Effector memory CD4-positive, alpha-beta T cell (primary cell): ENCODE results near the gene NBPF15.
"Not testable (repeated sequence)": the region's sequence is repeated elsewhere in the genome, so short reads cannot be mapped to it uniquely, and the experiment has no call there.

Experiments
- DNase-seq, 3 donors: peaks; one replicate each; pipeline ENCODE4 v3.0.0-alpha.2; 2020
- H3K27ac ChIP-seq: 2 replicates; pipeline ENCODE4 v1.7.0; 2013; ENCODE audit warnings: mild to moderate bottlenecking, low read length, moderate library complexity; ENCODE audit not compliant: insufficient read depth, poor library complexity, severe bottlenecking
- H3K27me3 ChIP-seq: replicated peaks from 2 replicates; pipeline ENCODE4 v1.7.0; 2013; ENCODE audit warnings: mild to moderate bottlenecking, low read length; ENCODE audit not compliant: insufficient read depth, control insufficient read depth, poor library complexity, severe bottlenecking
- H3K36me3 ChIP-seq: 2 replicates; pipeline ENCODE4 v1.7.0; 2013; ENCODE audit warnings: mild to moderate bottlenecking, low read length, moderate library complexity; ENCODE audit not compliant: control insufficient read depth, insufficient read depth
- H3K4me1 ChIP-seq: 2 replicates; pipeline ENCODE4 v1.7.0; 2013; ENCODE audit warnings: low read length, mild to moderate bottlenecking; ENCODE audit not compliant: control insufficient read depth, insufficient read depth, poor library complexity, severe bottlenecking
- H3K4me3 ChIP-seq: 2 replicates; pipeline ENCODE4 v1.7.0; 2013; ENCODE audit warnings: low read length, low read depth, mild to moderate bottlenecking; ENCODE audit not compliant: insufficient read depth, poor library complexity, severe bottlenecking
- H3K9me3 ChIP-seq: 2 replicates; pipeline ENCODE4 v1.7.0; 2013; ENCODE audit warnings: mild to moderate bottlenecking, low read length, moderate library complexity; ENCODE audit not compliant: control insufficient read depth

Gene NBPF15

GRCh38 chr1:144460686-144461085, 783 bp downstream of the NBPF15 start:
- not testable (repeated sequence) for H3K4me1 ChIP-seq, H3K36me3 ChIP-seq, H3K27me3 ChIP-seq, H3K9me3 ChIP-seq
- Histone ChIP-seq H3K27ac (peak overlapping the region; percentile 25), H3K4me3 (peak overlapping the region; percentile 58)
- peak in 1 of 3 donors; percentile 21 for DNase-seq

GRCh38 chr1:144442402-144442801, 19.1 kb downstream of the NBPF15 start:
- not testable (repeated sequence) for H3K27ac ChIP-seq, H3K4me1 ChIP-seq, H3K27me3 ChIP-seq, H3K4me3 ChIP-seq, H3K36me3 ChIP-seq, H3K9me3 ChIP-seq, DNase-seq

GRCh38 chr1:144439737-144440136, 21.7 kb downstream of the NBPF15 start:
- H3K9me3 ChIP-seq, H3K4me3 ChIP-seq, H3K4me1 ChIP-seq, H3K27me3 ChIP-seq, H3K36me3 ChIP-seq, DNase-seq, H3K27ac ChIP-seq: not testable (repeated sequence)

- Histone ChIP-seq H3K4me3 (peak overlapping the region; percentile 49), H3K27ac (peak overlapping the region; percentile 45)
- H3K9me3 ChIP-seq, H3K27me3 ChIP-seq, H3K4me1 ChIP-seq, H3K36me3 ChIP-seq: not testable (repeated sequence)
- peak; percentile 46 to 58 (median 55) for DNase-seq
Observed at GRCh38 chr1:144418891-144419694, 42.4 kb downstream of the NBPF15 start.

- peak overlapping the region; percentile 78 for H3K27ac ChIP-seq
- not testable (repeated sequence) for H3K4me1 ChIP-seq, H3K27me3 ChIP-seq, DNase-seq, H3K9me3 ChIP-seq, H3K36me3 ChIP-seq
- peak overlapping the region; percentile 50 for H3K4me3 ChIP-seq
Observed at GRCh38 chr1:144413404-144414118, 47.9 kb downstream of the NBPF15 start.

- Histone ChIP-seq H3K4me3 (peak overlapping the region; percentile 53), H3K27ac (peak overlapping the region; percentile 78)
- peak; percentile 75 to 84 (median 77) for DNase-seq
- not testable (repeated sequence) for H3K9me3 ChIP-seq, H3K36me3 ChIP-seq, H3K4me1 ChIP-seq, H3K27me3 ChIP-seq
Observed at GRCh38 chr1:144412491-144413403, 48.7 kb downstream of the NBPF15 start.

GRCh38 chr1:144412068-144412471, 49.4 kb downstream of the NBPF15 start:
- H3K36me3 ChIP-seq, H3K4me1 ChIP-seq, H3K4me3 ChIP-seq, H3K27me3 ChIP-seq, H3K9me3 ChIP-seq: not testable (repeated sequence)
- H3K27ac ChIP-seq, result peak overlapping the region; percentile 25
- peak; percentile 73 to 76 (median 75) for DNase-seq

GRCh38 chr1:144402807-144403206, 58.7 kb downstream of the NBPF15 start:
- not testable (repeated sequence) for DNase-seq, H3K27me3 ChIP-seq, H3K27ac ChIP-seq, H3K9me3 ChIP-seq, H3K4me3 ChIP-seq, H3K4me1 ChIP-seq, H3K36me3 ChIP-seq

- H3K27ac ChIP-seq, H3K36me3 ChIP-seq, H3K4me1 ChIP-seq, H3K9me3 ChIP-seq, DNase-seq, H3K27me3 ChIP-seq, H3K4me3 ChIP-seq: not testable (repeated sequence)
Observed at GRCh38 chr1:144371651-144372050, 89.8 kb downstream of the NBPF15 start.
